ENCODE measurements around the gene LCNL1. TPM values are rescaled to one million over a fixed set of nuclear protein-coding genes. Genes with fewer than 3 reads are reported as not detected.

LCNL1 gene
- total and polyA plus RNA-seq, 2 of the 13 experiments (the other 11 are each of a cell fraction or from before 2014, with no cell fraction given): not detected

DNA sequence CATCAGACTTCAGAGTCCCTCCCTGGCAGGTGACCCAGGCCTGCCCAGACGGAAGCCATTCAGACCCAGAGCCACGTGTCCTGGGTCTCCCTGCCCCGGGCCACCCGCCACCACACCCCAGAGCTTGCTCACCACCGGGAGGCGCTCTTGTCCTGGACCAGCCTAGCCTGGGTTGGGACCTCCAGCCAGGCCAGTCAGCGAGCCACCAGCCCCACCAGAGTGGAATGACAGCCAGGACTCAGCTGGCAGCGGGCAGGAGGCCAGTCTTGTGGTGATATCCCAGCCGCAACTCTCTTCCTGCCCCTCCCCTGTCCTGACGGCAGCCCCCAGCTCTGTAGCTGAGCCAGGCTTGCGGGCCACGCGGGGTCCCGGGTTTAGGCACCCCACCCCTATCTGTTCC lies 7.1 kb upstream of the LCNL1 start:
- DNase-seq (ENCODE audit: low spot score): peak; percentile 42
- no peak overlapping the region for H3K9ac ChIP-seq (ENCODE audit: insufficient read depth, low read depth, low read length)
- no peaks in the 10 kb centered on the region for H3K36me3 ChIP-seq (replicated peaks in 1 of 2; ENCODE audit: control insufficient read depth in 1 of 2, insufficient read depth in 2 of 2, low read length in 2 of 2)
- BruUV-seq (replicated peaks): no TSS peak
- H4K20me1 ChIP-seq (ENCODE audit: insufficient read depth, low read length): no peaks in the 10 kb centered on the region
- H3K27ac ChIP-seq (ENCODE audit: extremely low read length, insufficient read depth, low read length): no peak overlapping the region
- in situ Hi-C loops (cut with HindIII; ENCODE audit: extremely low pct_ligation_motif_present, low pct_unique_long_range_greater_than_20kb): no loop called here
- ChIA-PET POLR2A (no interaction called here), CTCF (ENCODE audit: low intra/inter-chr PET ratio, low total read pairs) (no interaction called here)
- 0% methylated on average over 3 of the region's 14 CpGs for WGBS (ENCODE audit: low lambda C conversion rate)
- peaks cover 41% of the 10 kb centered on the region for H3K4me1 ChIP-seq (ENCODE audit: insufficient read depth, low read length)
- no peak overlapping the region; a peak in 1 of 6 replicates for H3K4me3 ChIP-seq (replicated peaks in 1 of 3; ENCODE audit: insufficient read depth in 1 of 3, low read depth in 2 of 3, low read length in 3 of 3)
- no peaks in the 10 kb centered on the region for H3K9me3 ChIP-seq (ENCODE audit: low read length)
- peak; percentile 41 for ATAC-seq
- no peak overlapping the region for H3K4me2 ChIP-seq (ENCODE audit: low read depth, low read length)
- H3K79me2 ChIP-seq (ENCODE audit: insufficient read depth, low read length): no peaks in the 10 kb centered on the region
- FAIRE-seq: no peak
- peaks cover 20 to 66% of the 10 kb centered on the region in 2 experiments for H3K27me3 ChIP-seq (ENCODE audit: control insufficient read depth in 1 of 2, insufficient read depth in 2 of 2, low read length in 2 of 2)
- no peak overlapping the region for H2AFZ ChIP-seq (ENCODE audit: low read length)
- intact Hi-C loops (cut with micrococcal nuclease; ENCODE audit: unreplicated experiment): no loop called here
- TF ChIP-seq, protein P1, sequence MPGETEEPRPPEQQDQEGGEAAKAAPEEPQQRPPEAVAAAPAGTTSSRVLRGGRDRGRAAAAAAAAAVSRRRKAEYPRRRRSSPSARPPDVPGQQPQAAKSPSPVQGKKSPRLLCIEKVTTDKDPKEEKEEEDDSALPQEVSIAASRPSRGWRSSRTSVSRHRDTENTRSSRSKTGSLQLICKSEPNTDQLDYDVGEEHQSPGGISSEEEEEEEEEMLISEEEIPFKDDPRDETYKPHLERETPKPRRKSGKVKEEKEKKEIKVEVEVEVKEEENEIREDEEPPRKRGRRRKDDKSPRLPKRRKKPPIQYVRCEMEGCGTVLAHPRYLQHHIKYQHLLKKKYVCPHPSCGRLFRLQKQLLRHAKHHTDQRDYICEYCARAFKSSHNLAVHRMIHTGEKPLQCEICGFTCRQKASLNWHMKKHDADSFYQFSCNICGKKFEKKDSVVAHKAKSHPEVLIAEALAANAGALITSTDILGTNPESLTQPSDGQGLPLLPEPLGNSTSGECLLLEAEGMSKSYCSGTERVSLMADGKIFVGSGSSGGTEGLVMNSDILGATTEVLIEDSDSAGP (CRISPR knock-in tag; IDR thresholded peaks at IDR 0.05; ENCODE audit: borderline replicate concordance): peak; percentile 40; the same call in 1 of the 2 replicates
- no peak for TF ChIP-seq ZNF232 (CRISPR knock-in tag; IDR thresholded peaks at IDR 0.05; ENCODE audit: borderline replicate concordance)
- TF ChIP-seq HHEX (CRISPR knock-in tag; IDR thresholded peaks at IDR 0.05): no peak
- no peak for TF ChIP-seq ZNF24 (IDR thresholded peaks at IDR 0.05)
- no peak for TF ChIP-seq SP5 (CRISPR knock-in tag; IDR thresholded peaks at IDR 0.05; ENCODE audit: borderline replicate concordance, low read depth)
- TF ChIP-seq PHF21A (CRISPR knock-in tag; IDR thresholded peaks at IDR 0.05): no peak
- TF ChIP-seq TEAD3 (CRISPR knock-in tag; optimal IDR thresholded peaks at IDR 0.05; ENCODE audit: borderline replicate concordance): no peak
- TF ChIP-seq ZNF101 (CRISPR knock-in tag; IDR thresholded peaks at IDR 0.05; ENCODE audit: borderline replicate concordance, low read depth): no peak
- TF ChIP-seq ZBTB26 (CRISPR knock-in tag; IDR thresholded peaks at IDR 0.05; ENCODE audit: borderline replicate concordance): no peak
- TF ChIP-seq ZNF687 (CRISPR knock-in tag; IDR thresholded peaks at IDR 0.05): peak; percentile 47
- no peak for TF ChIP-seq CBX5 (CRISPR knock-in tag; IDR thresholded peaks at IDR 0.05; ENCODE audit: borderline replicate concordance)
- no peak for TF ChIP-seq REL (CRISPR knock-in tag; conservative IDR thresholded peaks at IDR 0.05)
- TF ChIP-seq KDM5B (CRISPR knock-in tag; IDR thresholded peaks at IDR 0.05; ENCODE audit: borderline replicate concordance): peak; percentile 32; the same call in 1 of the 2 replicates
- TF ChIP-seq RBM22 (optimal IDR thresholded peaks at IDR 0.05; ENCODE audit: low read length): no peak
- TF ChIP-seq ZNF382 (CRISPR knock-in tag; IDR thresholded peaks at IDR 0.05; ENCODE audit: borderline replicate concordance): no peak
- no peak for TF ChIP-seq NFYC (CRISPR knock-in tag; IDR thresholded peaks at IDR 0.05)
- TF ChIP-seq, protein P2, sequence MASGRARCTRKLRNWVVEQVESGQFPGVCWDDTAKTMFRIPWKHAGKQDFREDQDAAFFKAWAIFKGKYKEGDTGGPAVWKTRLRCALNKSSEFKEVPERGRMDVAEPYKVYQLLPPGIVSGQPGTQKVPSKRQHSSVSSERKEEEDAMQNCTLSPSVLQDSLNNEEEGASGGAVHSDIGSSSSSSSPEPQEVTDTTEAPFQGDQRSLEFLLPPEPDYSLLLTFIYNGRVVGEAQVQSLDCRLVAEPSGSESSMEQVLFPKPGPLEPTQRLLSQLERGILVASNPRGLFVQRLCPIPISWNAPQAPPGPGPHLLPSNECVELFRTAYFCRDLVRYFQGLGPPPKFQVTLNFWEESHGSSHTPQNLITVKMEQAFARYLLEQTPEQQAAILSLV (CRISPR knock-in tag; IDR thresholded peaks at IDR 0.05; ENCODE audit: borderline replicate concordance): peak; percentile 39; the same call in 1 of the 2 replicates
